Liver (tissue), 3 donors: Measurements from ENCODE around the gene ARAP3.

Experiments
- ATF3 ChIP-seq: IDR thresholded peaks from 2 replicates; pipeline ENCODE4 v1.6.1; 2016; ENCODE audit warnings: antibody characterized with exemption
- FOXA1 ChIP-seq: IDR thresholded peaks from 2 replicates; pipeline ENCODE4 v1.6.1; 2016; ENCODE audit warnings: antibody characterized with exemption
- MAX ChIP-seq: IDR thresholded peaks from 2 replicates; pipeline ENCODE4 v1.6.1; 2016; ENCODE audit warnings: antibody characterized with exemption
- NR2F2 ChIP-seq: IDR thresholded peaks from 2 replicates; pipeline ENCODE4 v1.6.1; 2016; ENCODE audit warnings: antibody characterized with exemption
- RAD21 ChIP-seq, 2 donors: IDR thresholded peaks; 2 replicates each; pipeline ENCODE4 v1.6.1; 2016; ENCODE audit warnings: antibody characterized with exemption in 2 of 2, mild to moderate bottlenecking in 2 of 2
- RXRA ChIP-seq, 2 donors: IDR thresholded peaks; 2 replicates each; pipeline ENCODE4 v1.6.1; 2017 to 2018; ENCODE audit warnings: antibody characterized with exemption in 2 of 2, mild to moderate bottlenecking in 1 of 2
- TF ChIP-seq, protein P1 (sequence below): fragments of 150-350 bp; IDR thresholded peaks from 2 replicates; pipeline ENCODE4 v1.5.1; 2017; ENCODE audit warnings: improper control_type of control experiment, low read depth, low read length; ENCODE audit not compliant: missing input control
- donor health status: healthy.
- donor health status: healthy.

GRCh38 chr5:141613344-141613743 is 68.7 kb downstream of the ARAP3 start:
- TF ChIP-seq, protein P1, sequence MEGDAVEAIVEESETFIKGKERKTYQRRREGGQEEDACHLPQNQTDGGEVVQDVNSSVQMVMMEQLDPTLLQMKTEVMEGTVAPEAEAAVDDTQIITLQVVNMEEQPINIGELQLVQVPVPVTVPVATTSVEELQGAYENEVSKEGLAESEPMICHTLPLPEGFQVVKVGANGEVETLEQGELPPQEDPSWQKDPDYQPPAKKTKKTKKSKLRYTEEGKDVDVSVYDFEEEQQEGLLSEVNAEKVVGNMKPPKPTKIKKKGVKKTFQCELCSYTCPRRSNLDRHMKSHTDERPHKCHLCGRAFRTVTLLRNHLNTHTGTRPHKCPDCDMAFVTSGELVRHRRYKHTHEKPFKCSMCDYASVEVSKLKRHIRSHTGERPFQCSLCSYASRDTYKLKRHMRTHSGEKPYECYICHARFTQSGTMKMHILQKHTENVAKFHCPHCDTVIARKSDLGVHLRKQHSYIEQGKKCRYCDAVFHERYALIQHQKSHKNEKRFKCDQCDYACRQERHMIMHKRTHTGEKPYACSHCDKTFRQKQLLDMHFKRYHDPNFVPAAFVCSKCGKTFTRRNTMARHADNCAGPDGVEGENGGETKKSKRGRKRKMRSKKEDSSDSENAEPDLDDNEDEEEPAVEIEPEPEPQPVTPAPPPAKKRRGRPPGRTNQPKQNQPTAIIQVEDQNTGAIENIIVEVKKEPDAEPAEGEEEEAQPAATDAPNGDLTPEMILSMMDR: no peak
- TF ChIP-seq FOXA1: no peak
- TF ChIP-seq RAD21 (IDR thresholded peaks at IDR 0.05): no peak
- TF ChIP-seq ATF3: no peak
- TF ChIP-seq RXRA (IDR thresholded peaks at IDR 0.05): no peak
- no peak for TF ChIP-seq NR2F2
- TF ChIP-seq MAX: no peak
